GM12873 (cell line): Measurements from ENCODE around the gene CD200R1L.

Source experiments
- CTCF ChIP-seq: IDR thresholded peaks from 2 replicates; pipeline ENCODE4 v1.5.1; 2012; ENCODE audit warnings: low read depth, mild to moderate bottlenecking, moderate library complexity, low read length, control low read depth; ENCODE audit not compliant: insufficient read depth; ENCODE audit errors: missing control alignments

CD200R1L gene

DNA sequence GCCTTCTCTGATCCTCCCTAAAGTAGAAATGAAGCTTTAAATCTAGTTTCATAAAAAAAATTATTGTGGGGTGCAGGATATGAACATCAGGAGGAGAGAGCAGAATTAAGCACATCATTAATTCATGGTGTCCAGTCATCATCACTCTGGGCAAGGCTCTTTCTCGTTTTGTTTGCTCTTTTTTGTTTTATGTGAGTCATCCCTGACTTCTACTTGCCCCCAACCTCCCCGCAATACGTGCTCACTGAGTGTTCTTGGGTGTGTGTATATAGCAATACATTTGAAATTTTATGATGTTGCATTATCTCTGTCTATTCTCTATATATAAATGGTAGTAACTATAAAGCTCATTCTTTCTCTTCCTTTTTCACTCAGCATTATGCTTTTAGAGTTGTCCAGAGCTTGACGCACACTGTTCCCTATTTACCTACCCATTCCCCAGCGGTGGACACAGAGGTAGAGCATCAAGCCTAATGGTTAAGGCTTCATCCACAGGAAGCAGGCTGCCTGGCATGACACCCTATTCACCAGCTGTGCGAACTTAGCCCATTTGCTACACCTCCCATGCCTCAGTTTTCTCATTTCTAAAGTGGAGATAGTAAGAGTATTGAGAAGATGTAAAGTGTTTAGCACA is 72.3 kb downstream of the CD200R1L start:
- TF ChIP-seq CTCF: no peak

GRCh38 chr3:112773864-112774263 is 72.8 kb downstream of the CD200R1L start:
- no peak for TF ChIP-seq CTCF

DNA sequence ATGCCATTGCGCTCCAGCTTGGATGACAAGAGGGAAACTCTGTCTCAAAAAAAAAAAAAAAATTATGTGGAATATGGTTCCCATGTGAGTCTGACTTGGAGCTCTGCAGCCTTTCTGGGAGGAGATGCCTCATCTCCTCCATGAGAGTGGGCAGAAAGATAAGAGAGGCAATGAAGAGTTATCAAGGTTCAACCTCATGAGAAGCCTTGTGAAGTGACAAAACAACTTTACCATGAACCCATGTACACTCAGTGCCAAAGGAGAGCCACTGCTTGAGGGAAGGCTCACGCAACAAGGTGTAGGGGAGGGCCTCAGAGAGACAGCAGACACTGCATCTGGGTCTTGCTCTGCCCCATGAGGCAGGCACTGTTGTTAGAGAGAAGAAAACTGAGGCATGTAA is 75.7 kb downstream of the CD200R1L start:
- TF ChIP-seq CTCF: no peak

DNA sequence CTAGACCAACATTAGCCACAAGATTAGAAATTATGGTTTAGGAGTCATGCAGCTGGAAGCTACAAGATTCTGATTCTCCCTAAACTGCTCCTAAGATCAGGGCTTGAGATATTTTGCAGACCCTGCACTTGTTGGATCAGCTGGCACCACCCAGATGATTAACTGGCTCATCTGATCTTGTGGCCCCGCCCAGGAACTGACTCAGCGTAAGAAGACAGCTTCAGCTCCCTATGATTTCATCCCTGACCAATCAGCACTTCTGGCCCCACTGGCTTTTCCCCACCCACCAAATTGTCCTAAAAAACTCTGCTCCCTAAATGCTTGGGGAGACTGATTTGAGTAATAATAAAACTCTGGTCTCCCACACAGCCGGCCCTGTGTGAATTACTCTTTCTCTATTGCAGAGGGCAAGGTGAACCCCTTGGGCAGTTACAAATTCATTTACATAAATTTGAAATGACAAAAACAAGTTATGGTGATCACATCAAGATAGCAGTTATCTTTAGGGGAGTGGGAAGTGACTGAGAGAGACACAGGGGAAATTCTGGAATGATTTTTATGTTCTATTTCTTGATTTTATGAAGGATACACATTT is 76.5 kb downstream of the CD200R1L start:
- TF ChIP-seq CTCF: no peak

- TF ChIP-seq CTCF: no peak
These were observed 77.2 kb downstream of the CD200R1L start for GRCh38 chr3:112769286-112769978.

GRCh38 chr3:112767777-112768176 is 78.9 kb downstream of the CD200R1L start:
- no peak for TF ChIP-seq CTCF

DNA sequence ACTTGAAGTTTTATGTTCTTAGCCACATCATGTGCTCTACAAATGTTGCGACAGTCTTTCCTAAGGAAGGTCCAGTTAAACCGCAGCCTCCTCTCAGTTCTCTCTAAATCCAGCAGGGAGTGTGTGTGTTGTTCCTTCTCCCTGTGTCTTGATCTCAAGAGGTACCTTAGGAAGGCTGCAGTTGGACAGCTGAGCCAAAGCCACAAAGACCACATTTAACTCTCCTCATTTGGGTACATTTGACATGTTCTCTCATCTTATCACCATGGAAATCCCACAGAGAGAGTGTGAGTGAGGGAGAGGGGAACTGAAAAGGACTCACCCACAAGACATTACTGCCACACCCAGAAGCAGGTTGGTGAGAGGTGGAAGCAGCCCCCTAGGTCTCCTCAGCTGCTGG is 79.5 kb downstream of the CD200R1L start:
- no peak for TF ChIP-seq CTCF
